ENCODE data around the gene AURKB. TPM values are rescaled to one million over a fixed set of nuclear protein-coding genes. Genes with fewer than 3 reads are reported as not detected.

Gene AURKB
- total RNA-seq, 1 donor from 2014 or later: 136 TPM

GRCh38 chr17:8162997-8163977 is 47.1 kb downstream of the AURKB start:
- TF ChIP-seq CTCF (conservative IDR thresholded peaks at IDR 0.05; ENCODE audit: low read depth, low read length): no peak
- DNase-seq (ENCODE audit: low read depth): no peak
- peak overlapping the region; percentile 96 for H3K4me3 ChIP-seq (ENCODE audit: low read depth, low read length)

- no peak for DNase-seq (ENCODE audit: low read depth)
- no peak for TF ChIP-seq CTCF (conservative IDR thresholded peaks at IDR 0.05; ENCODE audit: low read depth, low read length)
- H3K4me3 ChIP-seq (ENCODE audit: low read depth, low read length): peak within 1 kb of the TSS; percentile 96
Measured at GRCh38 chr17:8162233-8162996, 48.0 kb downstream of the AURKB start, which contains the start of gene VAMP2. Gene VAMP2 (minus strand): TSS chr17:8162948. CDS start chr17:8162879, 69 bp downstream.

- TF ChIP-seq CTCF (conservative IDR thresholded peaks at IDR 0.05; ENCODE audit: low read depth, low read length): no peak
- DNase-seq (ENCODE audit: low read depth): no peak
- peak overlapping the region; percentile 96 for H3K4me3 ChIP-seq (ENCODE audit: low read depth, low read length)
Measured at GRCh38 chr17:8161289-8162232, 48.8 kb downstream of the AURKB start.

GRCh38 chr17:8160741-8161221 is 49.6 kb downstream of the AURKB start:
- peak overlapping the region; percentile 96 for H3K4me3 ChIP-seq (ENCODE audit: low read depth, low read length)
- TF ChIP-seq CTCF (conservative IDR thresholded peaks at IDR 0.05; ENCODE audit: low read depth, low read length): no peak
- no peak for DNase-seq (ENCODE audit: low read depth)

GRCh38 chr17:8160224-8160577 is 50.2 kb downstream of the AURKB start:
- no peak for DNase-seq (ENCODE audit: low read depth)
- no peak for TF ChIP-seq CTCF (conservative IDR thresholded peaks at IDR 0.05; ENCODE audit: low read depth, low read length)
- no peak overlapping the region for H3K4me3 ChIP-seq (ENCODE audit: low read depth, low read length)
